Erythroblast (primary cell): ENCODE results near the gene SERGEF.

Experiments
- DNase-seq, 2 experiments: peaks; one replicate each; lab custom pipeline; 2025; lab: John Stamatoyannopoulos, UW
- GATA1 ChIP-seq: IDR thresholded peaks from 2 replicates; pipeline ENCODE4 v1.6.1; 2011; ENCODE audit warnings: low read depth, mild to moderate bottlenecking, control low read depth, low read length, moderate library complexity
- POLR2A ChIP-seq: IDR thresholded peaks from 2 replicates; pipeline ENCODE4 v1.6.1; 2011; ENCODE audit warnings: mild to moderate bottlenecking, low read length

SERGEF gene

GRCh38 chr11:17777738-17778091 is 235.1 kb downstream of the SERGEF start:
- no peak for DNase-seq
- TF ChIP-seq POLR2A (no peak), GATA1 (no peak)

GRCh38 chr11:17777086-17777737 is 235.6 kb downstream of the SERGEF start:
- no peak for TF ChIP-seq POLR2A
- DNase-seq: no peak

GRCh38 chr11:17776212-17776875 is 236.5 kb downstream of the SERGEF start:
- no peak for TF ChIP-seq GATA1
- TF ChIP-seq POLR2A: no peak
- DNase-seq: no peak

- DNase-seq: no peak
- TF ChIP-seq POLR2A: no peak
- no peak for TF ChIP-seq GATA1
Observed at GRCh38 chr11:17775507-17776211, 237.2 kb downstream of the SERGEF start.

GRCh38 chr11:17775035-17775348 is 237.9 kb downstream of the SERGEF start:
- TF ChIP-seq GATA1 (no peak), POLR2A (no peak)
- DNase-seq: no peak

GRCh38 chr11:17774232-17775034 is 238.4 kb downstream of the SERGEF start:
- TF ChIP-seq POLR2A (no peak), GATA1 (no peak)
- no peak for DNase-seq

- no peak for DNase-seq
- TF ChIP-seq POLR2A: no peak
- TF ChIP-seq GATA1: no peak
Observed at GRCh38 chr11:17773674-17774073, 239.2 kb downstream of the SERGEF start.

GRCh38 chr11:17772704-17773600 is 239.9 kb downstream of the SERGEF start:
- DNase-seq: no peak
- no peak for TF ChIP-seq GATA1
- TF ChIP-seq POLR2A: no peak

GRCh38 chr11:17771841-17772401 is 240.9 kb downstream of the SERGEF start:
- no peak for DNase-seq
- no peak for TF ChIP-seq GATA1
- TF ChIP-seq POLR2A: no peak

- no peak for DNase-seq
- TF ChIP-seq GATA1 (no peak), POLR2A (no peak)
Observed at GRCh38 chr11:17771415-17771814, 241.4 kb downstream of the SERGEF start.

- DNase-seq: no peak
Observed at GRCh38 chr11:17770917-17771316, 241.9 kb downstream of the SERGEF start.

GRCh38 chr11:17770048-17770652 is 242.7 kb downstream of the SERGEF start:
- TF ChIP-seq POLR2A (no peak), GATA1 (no peak)

More at GRCh38 chr11:17770917-17771316, 241.9 kb downstream of the SERGEF start:
- TF ChIP-seq POLR2A (no peak), GATA1 (no peak)

More at GRCh38 chr11:17770048-17770652, 242.7 kb downstream of the SERGEF start:
- peak; percentile 31 to 41 for DNase-seq
